ENCODE results near the gene PCYT1A.

- TF ChIP-seq CTCF (IDR thresholded peaks at IDR 0.05) (no peak), POLR2A (IDR thresholded peaks at IDR 0.05) (no peak)
These were observed 76.6 kb downstream of the PCYT1A start, which contains the start of gene ZDHHC19 for GRCh38 chr3:196210673-196211556.

Measured in testis (tissue), 2 donors.